NCI-H345 treated with DMSO at 0.1 percent for 48 hours (cell line): ENCODE results near the gene AGRN.

Experiments
- DNase-seq: peaks from one replicate; lab custom pipeline; 2025; ENCODE audit not compliant: unreplicated experiment; lab: John Stamatoyannopoulos, UW

The AGRN gene

GRCh38 chr1:1079408-1080121 is 59.6 kb downstream of the AGRN start:
- peak; percentile 39 for DNase-seq

- peak; percentile 23 for DNase-seq
Measured at GRCh38 chr1:1080122-1080757, 60.3 kb downstream of the AGRN start.

DNA sequence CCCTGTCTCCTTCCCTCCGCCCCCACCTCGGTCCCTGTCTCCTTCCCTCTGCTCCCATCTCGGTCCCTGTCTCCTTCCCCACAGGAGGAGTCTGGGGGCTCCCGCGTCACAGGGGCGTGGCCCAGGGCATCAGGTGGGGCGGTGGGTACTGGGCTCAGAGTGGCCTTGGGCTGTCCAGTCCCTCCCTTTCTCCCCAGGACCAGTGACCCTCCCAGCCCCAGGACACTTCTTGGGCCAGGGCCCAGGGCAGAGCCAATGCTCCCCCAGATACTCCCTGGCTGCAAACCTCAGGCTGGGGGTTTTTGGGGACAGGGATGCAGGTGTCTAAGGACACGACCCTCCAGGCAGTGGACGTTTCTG is 61.0 kb downstream of the AGRN start:
- no peak for DNase-seq

GRCh38 chr1:1081311-1082238 is 61.7 kb downstream of the AGRN start:
- DNase-seq, result no peak

DNA sequence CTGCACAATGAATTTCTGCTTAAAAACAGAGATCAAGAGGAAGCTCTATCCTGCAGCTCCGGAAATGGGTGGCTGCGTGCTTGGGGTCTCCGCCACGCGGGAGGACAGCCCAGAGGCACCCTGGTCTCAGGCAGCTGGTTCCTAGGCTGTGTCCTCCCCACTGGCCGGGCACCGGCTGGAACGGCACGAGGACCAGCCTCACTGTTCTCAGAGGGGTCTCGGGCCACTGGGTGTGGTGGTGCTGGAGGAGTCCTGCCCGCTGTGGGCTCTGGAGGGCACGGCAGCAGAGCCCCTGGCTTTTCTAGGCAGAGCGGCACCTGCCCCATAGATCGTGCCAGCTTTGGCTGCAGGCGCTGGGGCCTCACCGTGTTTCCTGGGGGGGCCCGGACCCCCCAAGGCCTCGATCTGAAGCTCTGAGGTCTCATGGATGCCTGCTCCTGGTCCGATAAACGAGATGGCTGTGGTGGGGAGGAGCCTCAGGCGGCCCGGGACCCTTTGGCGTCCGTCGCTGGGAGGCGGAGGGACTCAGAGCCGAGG is 62.4 kb downstream of the AGRN start:
- DNase-seq, result no peak

GRCh38 chr1:1082776-1083415 is 63.0 kb downstream of the AGRN start:
- no peak for DNase-seq

- no peak for DNase-seq
Measured at GRCh38 chr1:1083416-1084371, 63.8 kb downstream of the AGRN start.

DNA sequence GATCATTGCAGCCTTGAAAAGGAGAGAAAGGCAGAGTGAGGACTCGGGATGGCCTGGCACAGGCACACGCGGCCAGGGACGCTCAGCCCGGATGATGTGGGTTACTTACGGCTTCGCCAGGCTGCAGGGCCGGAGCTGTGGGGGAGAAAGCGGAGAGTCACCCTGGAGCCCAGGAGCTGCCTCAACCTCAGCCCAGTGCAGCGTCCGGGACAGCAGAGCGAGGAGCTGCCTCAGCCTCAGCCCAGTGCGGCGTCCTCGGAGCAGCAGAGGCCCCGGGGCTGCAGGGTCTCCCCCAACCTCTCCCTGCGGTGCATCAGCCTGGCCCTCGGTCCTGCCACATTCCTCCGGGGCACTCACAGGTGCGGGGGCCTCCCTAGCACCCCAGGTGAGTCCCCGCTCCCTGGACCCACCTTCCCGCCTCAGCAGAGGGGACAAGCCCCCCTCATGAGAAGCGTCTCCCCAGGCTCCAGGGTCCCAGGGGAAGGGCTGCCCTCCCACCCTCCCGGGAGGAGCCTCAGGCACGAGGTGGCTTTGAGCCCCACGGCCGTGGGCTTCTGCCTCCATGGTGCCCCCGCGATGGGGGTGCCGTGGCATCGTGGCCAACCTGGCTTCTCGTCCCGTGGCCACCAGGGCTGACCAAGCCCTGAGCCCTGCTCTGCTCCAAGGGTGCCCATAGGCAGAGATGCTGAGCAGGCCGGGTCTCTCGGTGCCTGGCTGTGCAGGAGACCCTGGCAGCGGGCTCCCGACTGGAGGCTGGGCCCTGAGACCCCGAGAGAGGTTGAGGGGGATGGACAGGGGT is 64.7 kb downstream of the AGRN start:
- no peak for DNase-seq

DNA sequence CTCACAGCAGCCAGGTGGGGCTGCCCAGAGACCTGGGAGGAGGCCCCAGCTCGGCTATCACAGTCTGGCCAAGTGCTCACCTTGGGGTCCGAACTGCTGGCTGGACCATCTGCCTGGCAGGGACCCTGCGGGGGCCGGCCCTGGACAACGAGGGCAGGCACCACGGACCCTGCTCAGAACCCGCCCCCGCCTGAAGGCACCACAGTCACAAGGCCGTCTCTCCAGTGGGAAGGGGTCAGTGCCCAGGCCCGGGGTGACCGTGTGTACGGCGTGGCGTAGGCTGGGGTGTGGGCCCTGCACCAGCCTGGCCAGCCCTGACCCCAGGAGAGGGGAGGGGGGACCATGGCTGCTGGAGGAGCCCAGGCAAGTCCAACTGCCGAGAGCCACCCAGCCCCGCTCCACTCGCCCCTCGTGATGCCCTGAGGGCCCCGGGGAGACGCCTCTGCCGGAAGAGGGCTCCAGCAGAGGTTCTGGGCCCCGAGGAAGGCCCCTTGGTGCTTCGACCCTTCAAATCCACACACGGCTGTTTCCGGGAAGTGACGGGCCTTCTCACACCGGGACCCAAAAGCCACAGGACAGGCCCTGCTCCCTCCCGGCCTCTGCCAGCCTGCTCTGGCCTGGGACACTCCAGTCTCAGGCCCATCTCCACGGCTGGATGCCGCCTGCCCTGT is 65.4 kb downstream of the AGRN start:
- no peak for DNase-seq

DNA sequence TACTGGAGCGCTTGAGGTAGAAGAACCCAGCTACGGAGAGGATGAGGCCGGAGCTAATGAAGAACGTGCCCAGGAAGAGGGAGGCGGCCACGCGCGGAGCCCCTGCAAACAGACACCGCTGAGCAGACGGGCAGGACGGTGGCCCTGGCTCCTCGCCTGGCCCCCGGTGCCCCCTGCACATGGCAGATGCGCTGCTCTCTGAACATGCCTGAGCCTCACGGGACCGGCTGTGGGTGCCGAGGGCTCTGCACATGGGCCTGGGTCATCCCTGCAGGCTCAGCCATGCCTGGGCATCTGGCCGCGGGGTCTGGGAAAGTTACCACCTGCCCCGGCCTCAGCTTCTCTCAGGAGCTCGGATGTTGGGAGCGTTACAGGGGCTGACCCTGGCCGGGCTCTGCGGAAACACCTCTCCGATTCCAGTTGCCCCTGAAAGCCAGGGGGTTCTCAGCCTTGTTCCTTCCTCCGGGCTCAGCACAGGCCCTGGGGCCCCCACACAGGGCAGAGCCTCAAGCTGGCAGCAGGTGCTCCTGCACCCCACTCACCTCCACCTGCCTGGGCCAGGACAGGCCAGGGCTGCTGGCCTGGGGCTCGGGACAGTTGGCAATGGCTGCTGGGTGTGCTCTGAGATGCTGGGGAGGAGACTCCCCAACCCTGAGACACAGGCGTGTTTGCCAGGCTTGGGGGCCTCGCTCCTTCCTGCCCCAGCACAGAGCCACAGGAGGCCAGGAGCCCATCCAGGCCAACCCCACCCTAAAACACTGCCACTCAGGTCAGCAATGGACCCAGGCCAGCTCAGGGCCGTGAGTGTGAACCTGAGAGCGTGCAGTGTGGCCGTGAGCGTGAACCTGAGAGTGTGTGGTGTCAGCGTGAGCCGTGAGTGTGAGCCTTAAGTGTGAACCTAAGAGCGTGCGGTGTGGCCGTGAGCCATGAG is 66.3 kb downstream of the AGRN start:
- no peak for DNase-seq

- no peak for DNase-seq
Measured at GRCh38 chr1:1086911-1087341, 67.0 kb downstream of the AGRN start.

DNA sequence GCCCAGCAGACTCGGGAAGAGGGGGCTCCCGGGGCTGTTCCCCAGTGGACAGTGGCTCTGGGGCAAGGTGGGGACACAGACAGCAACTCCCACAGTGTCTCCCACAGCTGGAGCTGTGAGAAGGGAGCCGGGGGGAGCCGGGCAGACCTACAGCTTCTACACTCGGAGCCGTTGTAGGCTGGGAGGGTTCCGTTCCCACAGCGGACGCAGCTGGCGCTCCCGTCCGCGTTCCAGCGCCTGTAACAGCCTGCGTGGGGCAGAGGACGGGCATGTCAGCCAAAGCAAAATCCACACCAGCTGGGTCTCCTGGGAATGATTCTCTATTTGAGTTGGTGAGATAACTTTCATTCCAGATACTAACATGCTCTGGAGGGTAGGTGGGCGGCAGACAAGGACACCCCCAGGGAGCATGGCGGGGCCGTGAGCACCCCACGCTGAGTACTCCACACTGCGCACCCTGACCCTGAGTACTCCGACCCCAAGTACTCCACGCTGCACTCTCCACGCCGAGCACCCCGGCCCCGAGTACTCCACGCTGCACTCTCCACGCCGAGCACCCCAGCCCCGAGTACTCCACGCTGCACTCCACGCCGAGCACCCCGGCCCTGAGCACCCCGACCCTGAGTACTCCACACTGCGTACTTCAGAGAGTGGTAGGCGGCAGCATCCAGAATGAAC is 67.6 kb downstream of the AGRN start:
- no peak for DNase-seq

- DNase-seq, result no peak
Measured at GRCh38 chr1:1088029-1088800, 68.3 kb downstream of the AGRN start.

GRCh38 chr1:1088801-1089680 is 69.1 kb downstream of the AGRN start:
- no peak for DNase-seq

GRCh38 chr1:1089731-1090423 is 70.0 kb downstream of the AGRN start:
- DNase-seq, result no peak
